ENCODE data around the gene TMC5.
"Not testable (repeated sequence)": the region's sequence is repeated elsewhere in the genome, so short reads cannot be mapped to it uniquely, and the experiment has no call there.

Gene TMC5

GRCh38 chr16:19406891-19407491 is 10.7 kb upstream of the TMC5 start:
- DNase-seq (ENCODE audit: low read depth) = no peak

- DNase-seq (ENCODE audit: low read depth) = no peak
These were observed 7.1 kb upstream of the TMC5 start for GRCh38 chr16:19410435-19411171.

- no peak for DNase-seq (ENCODE audit: low read depth)
These were observed 6.4 kb upstream of the TMC5 start for GRCh38 chr16:19411298-19411697.

- not testable (repeated sequence) for DNase-seq (ENCODE audit: low read depth)
These were observed 5.6 kb upstream of the TMC5 start for GRCh38 chr16:19412055-19412454.

- no peak for DNase-seq (ENCODE audit: low read depth)
These were observed 2.2 kb upstream of the TMC5 start for GRCh38 chr16:19415461-19415860.

- no peak for DNase-seq (ENCODE audit: low read depth)
These were observed 1.8 kb upstream of the TMC5 start for GRCh38 chr16:19415918-19416317.

GRCh38 chr16:19418200-19418599 is 517 bp downstream of the TMC5 start:
- no peak for DNase-seq (ENCODE audit: low read depth)

- no peak for DNase-seq (ENCODE audit: low read depth)
These were observed 2.0 kb downstream of the TMC5 start for GRCh38 chr16:19419698-19420075.

- DNase-seq (ENCODE audit: low read depth) = no peak
These were observed 6.8 kb downstream of the TMC5 start for GRCh38 chr16:19424478-19424877.

- no peak for DNase-seq (ENCODE audit: low read depth)
These were observed 12.7 kb downstream of the TMC5 start for GRCh38 chr16:19430345-19430744.

- no peak for DNase-seq (ENCODE audit: low read depth)
These were observed 14.1 kb downstream of the TMC5 start for GRCh38 chr16:19431636-19432340.

- DNase-seq (ENCODE audit: low read depth) = no peak
These were observed 14.7 kb downstream of the TMC5 start for GRCh38 chr16:19432429-19432828.

- DNase-seq (ENCODE audit: low read depth) = no peak
These were observed 16.9 kb downstream of the TMC5 start for GRCh38 chr16:19434584-19434983.

GRCh38 chr16:19436540-19436939 is 18.9 kb downstream of the TMC5 start:
- DNase-seq (ENCODE audit: low read depth) = no peak

- no peak for DNase-seq (ENCODE audit: low read depth)
These were observed 19.6 kb downstream of the TMC5 start for GRCh38 chr16:19437280-19437679.

GRCh38 chr16:19438739-19439138 is 21.1 kb downstream of the TMC5 start:
- no peak for DNase-seq (ENCODE audit: low read depth)

GRCh38 chr16:19439483-19439882 is 21.8 kb downstream of the TMC5 start:
- DNase-seq (ENCODE audit: low read depth) = no peak

GRCh38 chr16:19443659-19444058 is 26.0 kb downstream of the TMC5 start:
- DNase-seq (ENCODE audit: low read depth) = no peak

GRCh38 chr16:19446300-19446846 is 28.7 kb downstream of the TMC5 start:
- DNase-seq (ENCODE audit: low read depth) = no peak

- DNase-seq (ENCODE audit: low read depth) = no peak
These were observed 29.2 kb downstream of the TMC5 start for GRCh38 chr16:19446886-19447285.

GRCh38 chr16:19450186-19450585 is 32.5 kb downstream of the TMC5 start:
- no peak for DNase-seq (ENCODE audit: low read depth)

GRCh38 chr16:19458722-19459379 is 41.2 kb downstream of the TMC5 start:
- DNase-seq (ENCODE audit: low read depth) = no peak

GRCh38 chr16:19460397-19460796 is 42.7 kb downstream of the TMC5 start:
- DNase-seq (ENCODE audit: low read depth) = no peak

All from fibroblast of the conjunctiva (primary cell).